GM18868 (cell line): ENCODE data around the gene HIVEP3.
A peak's percentile ranks its signal among the peaks of the same experiment; 100 is the strongest.

Source experiments
- ATAC-seq: cut with Tn5 transposase; IDR thresholded peaks from one replicate; pipeline ENCODE4 v1.9.1; 2021; ENCODE audit warnings: mild to moderate bottlenecking, moderate library complexity; ENCODE audit not compliant: unreplicated experiment

The HIVEP3 gene

DNA sequence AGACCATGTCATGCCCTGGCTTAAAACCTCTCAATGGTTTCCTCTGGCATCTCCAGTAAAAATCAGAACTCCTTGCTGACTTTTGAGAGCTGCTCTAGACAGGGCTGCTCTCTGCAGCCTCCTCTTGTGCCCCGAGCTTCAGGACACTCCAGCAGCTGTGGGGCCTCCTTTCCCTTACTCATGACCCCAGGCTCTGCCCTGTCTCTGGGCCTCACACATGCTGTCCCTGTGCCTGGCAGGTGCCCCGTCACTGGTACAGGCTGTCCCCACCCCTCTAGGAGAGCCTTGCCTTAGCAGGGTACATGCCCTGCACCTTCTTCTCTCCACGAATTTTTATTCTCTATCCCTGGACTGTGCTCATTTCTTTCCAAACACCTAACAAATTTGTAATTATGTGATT lies 43.2 kb downstream of the HIVEP3 start:
- no peak for ATAC-seq

DNA sequence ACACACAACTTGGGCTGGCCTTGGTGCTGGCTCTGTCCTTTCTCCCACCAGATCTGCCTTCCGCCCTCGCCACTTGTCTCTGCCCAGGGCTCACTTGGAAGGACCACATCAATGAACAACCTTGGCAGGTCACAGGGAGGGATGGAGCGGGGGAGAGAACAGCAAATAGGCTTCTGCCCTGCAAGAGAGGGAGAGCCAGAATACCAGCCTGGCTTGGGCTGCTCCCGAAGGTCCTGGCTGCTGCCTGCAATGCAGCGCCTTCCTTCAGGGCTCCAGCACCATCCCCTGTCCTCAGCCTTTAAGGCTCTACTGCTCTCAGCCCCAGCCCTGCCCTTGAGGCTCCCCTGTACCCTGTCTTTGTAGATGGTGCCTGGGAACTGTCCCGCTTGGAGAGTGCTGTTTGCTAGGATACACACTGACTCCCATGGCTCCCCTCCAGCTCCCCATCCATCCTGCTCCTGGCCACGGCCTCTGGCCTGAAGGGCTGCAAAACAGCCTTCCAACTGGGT lies 43.8 kb downstream of the HIVEP3 start:
- no peak for ATAC-seq

DNA sequence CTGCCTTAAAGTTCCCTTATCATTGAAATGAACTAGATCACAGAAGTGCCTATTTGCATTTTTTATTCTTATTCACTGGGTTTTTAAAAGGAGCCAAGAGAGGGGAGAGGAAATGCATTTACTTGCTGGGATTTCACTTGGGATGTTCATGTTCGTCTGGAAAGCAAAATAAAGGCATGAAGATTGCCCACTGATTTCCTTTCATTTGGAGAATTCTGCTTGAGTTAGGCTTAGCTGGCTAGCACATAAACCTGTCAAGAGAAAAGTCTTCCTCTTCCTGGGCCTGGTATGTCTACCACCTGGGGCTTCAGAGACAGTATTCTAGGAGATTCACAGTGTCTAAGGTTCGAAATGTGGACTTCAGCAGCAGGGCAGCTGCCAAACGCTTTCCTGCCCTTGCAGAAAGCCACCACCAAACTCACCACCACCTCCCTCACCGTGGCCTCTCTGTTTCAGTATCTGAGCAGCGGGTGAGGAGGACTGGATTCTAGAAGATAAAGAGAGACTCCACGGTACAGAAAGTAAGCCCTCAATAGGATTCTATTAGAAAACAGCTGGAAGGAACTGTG lies 44.5 kb downstream of the HIVEP3 start:
- no peak for ATAC-seq

- ATAC-seq = no peak
These were observed 46.6 kb downstream of the HIVEP3 start for GRCh38 chr1:41872074-41872473.

DNA sequence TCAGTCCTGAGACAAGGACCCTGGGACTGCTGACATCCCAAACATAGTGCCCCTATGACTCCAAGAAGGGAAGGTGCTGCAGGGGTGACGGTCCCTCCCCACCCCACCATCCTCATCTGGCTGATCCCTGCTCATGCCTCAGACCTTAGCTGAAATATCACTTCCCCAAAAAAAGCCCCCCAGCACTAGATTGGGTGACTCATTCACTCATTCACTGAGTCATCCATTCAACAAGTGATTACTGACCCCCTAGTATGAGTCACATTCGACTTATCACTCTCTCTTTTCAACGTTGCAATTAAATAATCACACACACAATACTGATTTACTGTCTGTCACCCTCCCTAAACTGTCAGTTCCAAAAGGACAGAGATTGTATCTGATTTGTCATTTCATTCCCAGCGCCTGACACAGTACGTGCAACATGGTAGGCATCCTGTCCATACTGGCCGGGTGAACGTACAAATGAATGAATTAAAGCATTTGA lies 48.6 kb downstream of the HIVEP3 start:
- ATAC-seq = peak; percentile 42

GRCh38 chr1:41868241-41868998 lies 50.3 kb downstream of the HIVEP3 start:
- ATAC-seq = peak; percentile 76

- ATAC-seq = no peak
These were observed 52.4 kb downstream of the HIVEP3 start for GRCh38 chr1:41866285-41866684.

DNA sequence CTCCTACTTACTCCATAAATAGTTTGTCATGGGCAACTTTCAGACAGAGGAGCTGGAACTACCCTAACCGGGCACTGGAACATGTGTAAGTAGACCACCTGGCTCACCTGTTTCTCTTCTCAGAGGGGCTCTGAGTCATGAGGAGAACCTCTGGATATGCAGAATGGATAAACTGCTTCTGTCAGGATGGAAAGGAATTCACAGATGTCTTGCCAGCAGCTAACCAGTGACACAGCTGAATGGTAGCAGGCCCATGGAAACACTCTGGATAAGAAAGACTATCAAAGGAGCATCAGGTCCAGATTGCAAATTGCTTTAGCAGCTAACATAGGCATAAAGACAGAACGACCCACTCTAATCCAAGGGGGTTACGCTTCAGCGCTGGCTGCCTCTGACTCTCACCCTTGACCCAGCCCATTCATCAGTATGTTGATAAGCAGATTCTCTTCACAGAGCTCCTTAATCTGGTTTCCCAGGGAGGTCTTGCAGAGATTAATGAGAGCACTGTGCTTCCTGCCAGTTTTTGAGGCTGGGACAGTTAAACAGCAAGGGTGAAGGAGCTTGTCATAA lies 54.2 kb downstream of the HIVEP3 start:
- no peak for ATAC-seq

DNA sequence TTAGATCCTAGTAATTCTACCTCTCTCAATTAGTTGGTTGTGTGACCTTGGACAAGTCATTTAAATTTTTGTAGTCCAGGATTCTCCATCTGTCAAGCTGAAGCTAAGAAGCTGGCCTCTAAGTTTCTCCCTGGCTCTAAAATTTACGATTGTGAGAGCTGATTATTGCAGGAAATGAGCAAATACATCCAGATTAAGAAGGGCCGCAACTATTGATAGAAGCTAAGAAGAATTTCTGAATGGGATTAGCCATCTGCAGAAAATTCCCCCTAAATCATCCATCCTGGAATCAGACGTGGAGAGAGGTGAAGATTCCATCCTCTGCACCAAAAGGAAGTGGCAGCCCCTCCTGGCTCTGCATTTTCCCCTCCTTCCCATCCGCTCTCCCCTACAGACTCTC lies 55.0 kb downstream of the HIVEP3 start:
- no peak for ATAC-seq

DNA sequence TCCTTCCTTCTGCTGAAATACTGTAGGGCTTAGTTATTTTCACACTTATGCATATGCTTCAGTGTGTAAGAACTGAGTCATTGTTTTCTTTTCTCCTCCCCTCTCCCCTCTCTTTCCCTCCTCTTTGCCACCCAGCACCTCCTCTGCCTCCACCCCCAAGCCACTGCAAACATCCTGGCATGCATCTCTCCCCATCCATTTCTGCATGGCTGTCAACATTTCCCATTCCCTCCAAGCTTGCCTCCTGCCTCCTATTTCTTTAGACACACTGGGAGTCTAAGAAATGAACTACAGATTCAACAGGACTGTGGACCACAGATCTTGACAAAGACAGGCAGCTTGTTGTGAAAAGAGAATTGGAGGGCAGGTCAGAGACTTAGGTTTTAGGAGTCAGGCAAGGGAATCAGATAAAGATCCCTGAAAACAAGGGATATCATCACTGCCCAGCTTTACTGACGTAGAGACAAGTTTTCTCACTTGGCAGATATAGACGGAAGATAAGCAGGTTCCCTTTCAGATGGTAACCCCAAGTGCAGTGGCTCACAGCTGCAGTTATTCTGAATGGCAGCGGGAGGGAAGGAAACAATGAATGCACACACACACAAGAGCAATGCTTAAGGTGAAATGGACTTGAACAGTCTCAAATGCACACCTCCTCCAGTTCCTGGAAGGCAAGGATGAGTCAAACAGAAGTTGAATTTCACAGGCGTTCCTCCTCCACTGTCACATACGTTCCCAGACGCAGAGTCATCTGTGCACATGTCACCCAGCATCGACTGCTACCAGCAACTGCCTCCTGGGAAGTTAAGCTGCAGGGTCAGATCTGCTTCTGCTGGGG lies 56.1 kb downstream of the HIVEP3 start:
- no peak for ATAC-seq

GRCh38 chr1:41861535-41862383 lies 57.0 kb downstream of the HIVEP3 start:
- no peak for ATAC-seq

DNA sequence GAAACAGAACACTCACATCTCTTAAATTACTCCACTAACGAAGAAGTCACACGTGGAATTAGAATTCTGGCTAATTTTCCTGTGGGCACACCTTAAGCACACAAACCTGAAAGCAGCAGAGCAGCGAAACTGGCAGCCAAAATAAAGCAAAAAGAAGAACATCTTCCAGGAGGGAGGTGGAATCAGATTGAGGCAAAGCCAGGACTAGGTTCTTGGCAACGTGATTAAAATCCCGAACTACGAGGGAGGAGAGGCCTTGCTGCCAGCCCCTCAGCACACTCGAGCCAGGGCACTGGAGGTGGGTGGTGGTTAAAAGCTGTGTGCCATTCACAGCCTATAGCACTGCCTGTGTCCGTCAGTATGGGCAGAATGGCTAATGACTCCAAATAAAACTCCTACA lies 58.0 kb downstream of the HIVEP3 start:
- no peak for ATAC-seq

DNA sequence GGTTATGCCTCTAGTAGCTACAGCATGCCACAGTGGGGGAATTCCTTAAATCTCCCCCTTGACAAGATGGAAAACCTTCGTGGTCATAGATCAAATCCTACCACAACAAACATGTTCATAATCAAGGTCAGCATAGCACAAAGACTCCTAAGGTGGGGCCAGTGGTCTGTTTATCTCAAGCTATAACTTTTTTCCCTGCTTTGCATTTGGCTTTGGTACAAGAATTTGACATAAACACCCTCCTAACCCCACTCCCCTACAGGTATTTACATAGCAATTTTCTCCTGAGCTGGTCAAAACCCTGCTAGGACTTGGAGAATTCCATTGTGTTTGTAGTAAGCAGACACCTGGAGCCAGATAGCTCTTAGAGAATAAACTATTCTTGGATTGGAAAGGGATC lies 58.5 kb downstream of the HIVEP3 start:
- ATAC-seq = no peak

- no peak for ATAC-seq
These were observed 59.0 kb downstream of the HIVEP3 start for GRCh38 chr1:41859686-41860085.

- ATAC-seq = no peak
These were observed 61.8 kb downstream of the HIVEP3 start for GRCh38 chr1:41856944-41857285.

- no peak for ATAC-seq
These were observed 62.4 kb downstream of the HIVEP3 start for GRCh38 chr1:41856151-41856943.

- ATAC-seq = no peak
These were observed 63.0 kb downstream of the HIVEP3 start for GRCh38 chr1:41855713-41856112.

- no peak for ATAC-seq
These were observed 64.8 kb downstream of the HIVEP3 start for GRCh38 chr1:41853907-41854306.

- no peak for ATAC-seq
These were observed 66.6 kb downstream of the HIVEP3 start for GRCh38 chr1:41852091-41852490.

DNA sequence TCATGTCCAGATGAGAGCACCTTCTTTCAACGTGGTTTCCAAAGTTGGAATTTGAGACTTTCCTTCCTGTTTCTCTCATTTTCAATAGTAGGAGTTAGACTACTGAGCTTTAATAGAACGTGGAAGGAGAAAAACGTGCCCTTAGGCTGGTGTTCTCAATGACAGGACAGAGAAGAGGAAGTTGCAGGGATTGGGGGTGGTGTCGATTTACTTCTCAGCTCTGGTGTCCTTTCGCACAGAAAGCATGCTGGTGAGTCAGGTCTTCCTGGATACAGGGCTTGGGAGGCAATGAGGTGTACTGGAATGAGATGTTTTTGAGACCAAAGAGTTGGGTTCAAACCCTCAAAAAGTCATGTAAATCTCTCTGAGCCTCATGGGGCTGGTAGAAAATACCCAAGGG lies 67.1 kb downstream of the HIVEP3 start:
- ATAC-seq = no peak
